LHCN-M2 (cell line): ENCODE measurements around the gene HACE1. TPM values are rescaled to one million over a fixed set of nuclear protein-coding genes. Genes with fewer than 3 reads are reported as not detected.
"Not testable (repeated sequence)": the region's sequence is repeated elsewhere in the genome, so short reads cannot be mapped to it uniquely, and the experiment has no call there.

Experiments used
- DNase-seq: peaks from one replicate; pipeline ENCODE4 v3.0.0-alpha.2; 2012; ENCODE audit warnings: low read depth
- total RNA-seq: library from RNA; depleted of rRNA; stranded (reverse); fragments of >200 nt; gene quantifications from 2 replicates; pipeline ENCODE4 v1.2.3, GENCODE V29; 2014

The HACE1 gene
- total RNA-seq, 1 experiment from 2014 or later, result 13.8 TPM

GRCh38 chr6:104737567-104737966, 122.2 kb downstream of the HACE1 start:
- not testable (repeated sequence) for DNase-seq

GRCh38 chr6:104736545-104736944, 123.2 kb downstream of the HACE1 start:
- no peak for DNase-seq

- no peak for DNase-seq
These were observed 129.3 kb downstream of the HACE1 start for GRCh38 chr6:104730450-104730849.

- DNase-seq, result no peak
These were observed 130.3 kb downstream of the HACE1 start for GRCh38 chr6:104729433-104729832.

GRCh38 chr6:104728448-104728847, 131.3 kb downstream of the HACE1 start:
- no peak for DNase-seq

- peak; percentile 29 for DNase-seq
These were observed 141.0 kb downstream of the HACE1 start for GRCh38 chr6:104718672-104719071.

- no peak for DNase-seq
These were observed 142.9 kb downstream of the HACE1 start for GRCh38 chr6:104716858-104717257.

GRCh38 chr6:104714796-104715195, 144.9 kb downstream of the HACE1 start:
- no peak for DNase-seq

- DNase-seq, result no peak
These were observed 145.7 kb downstream of the HACE1 start for GRCh38 chr6:104713982-104714381.

- DNase-seq, result peak; percentile 84
These were observed 148.3 kb downstream of the HACE1 start for GRCh38 chr6:104711371-104711770.

- DNase-seq, result no peak
These were observed 149.0 kb downstream of the HACE1 start for GRCh38 chr6:104710543-104711335.

GRCh38 chr6:104705916-104706442, 153.7 kb downstream of the HACE1 start:
- DNase-seq, result no peak

GRCh38 chr6:104705095-104705707, 154.5 kb downstream of the HACE1 start:
- peak; percentile 81 for DNase-seq

GRCh38 chr6:104704191-104704590, 155.5 kb downstream of the HACE1 start:
- no peak for DNase-seq

- DNase-seq, result no peak
These were observed 157.4 kb downstream of the HACE1 start for GRCh38 chr6:104702126-104702841.

GRCh38 chr6:104700371-104701185, 159.1 kb downstream of the HACE1 start:
- no peak for DNase-seq

- DNase-seq, result no peak
These were observed 160.0 kb downstream of the HACE1 start for GRCh38 chr6:104699593-104700329.

- no peak for DNase-seq
These were observed 160.7 kb downstream of the HACE1 start for GRCh38 chr6:104698979-104699378.

GRCh38 chr6:104692008-104692407, 167.7 kb downstream of the HACE1 start:
- no peak for DNase-seq

GRCh38 chr6:104689551-104690205, 170.0 kb downstream of the HACE1 start:
- DNase-seq, result no peak
